Ascending aorta (tissue), 2 donors: Measurements from ENCODE around the gene UBA3. TPM values are rescaled to one million over a fixed set of nuclear protein-coding genes. Genes with fewer than 3 reads are reported as not detected.
A peak's percentile ranks its signal among the peaks of the same experiment; 100 is the strongest.

ENCODE experiments used
- DNase-seq, 2 donors: peaks; one replicate each; pipeline ENCODE4 v3.0.0-alpha.2; 2019; ENCODE audit warnings: low spot score in 2 of 2
- H3K27ac ChIP-seq, 2 donors: fragments of 200-600 bp; sonication (generic); one replicate each; pipeline ENCODE4 v1.5.1; 2016 to 2017; ENCODE audit warnings: mild to moderate bottlenecking in 1 of 2
- H3K27me3 ChIP-seq: fragments of 200-600 bp; sonication (generic); one replicate; pipeline ENCODE4 v1.5.1; 2017
- H3K36me3 ChIP-seq, 2 donors: fragments of 200-600 bp; sonication (generic); one replicate each; pipeline ENCODE4 v1.5.1; 2016
- H3K4me1 ChIP-seq, 2 donors: fragments of 200-600 bp; sonication (generic); one replicate each; pipeline ENCODE4 v1.5.1; 2016 to 2017; ENCODE audit warnings: mild to moderate bottlenecking in 1 of 2
- H3K4me3 ChIP-seq, 2 donors: fragments of 200-600 bp; sonication (generic); one replicate each; pipeline ENCODE4 v1.5.1; 2016 to 2017; ENCODE audit warnings: mild to moderate bottlenecking in 1 of 2
- H3K9me3 ChIP-seq, 2 donors: fragments of 200-600 bp; sonication (generic); one replicate each; pipeline ENCODE4 v1.5.1; 2016
- CTCF ChIP-seq, 3 experiments: fragments of 200-600 bp in 2 of 3; fragments of 450-650 bp in 1 of 3; sonication (generic) in 2 of 3; IDR thresholded peaks; one replicate each; pipeline ENCODE4 v1.5.1; 2016 to 2019; ENCODE audit warnings: antibody characterized with exemption in 3 of 3, mild to moderate bottlenecking in 1 of 3, moderate library complexity in 1 of 3
- intact Hi-C: fragments of 100-400 bp; cut with DNase I; formaldehyde crosslinking; loops from one replicate; pipeline ENCODE4 v1.15.1; 2023
- total RNA-seq: library from RNA; depleted of rRNA; stranded (reverse); fragments of >200 nt; gene quantifications from one replicate; pipeline ENCODE4 v1.1.0, GENCODE V29; 2016

The UBA3 gene
- total RNA-seq, 1 donor from 2014 or later: 18.2 TPM

GRCh38 chr3:69016901-69017300 lies 63.3 kb downstream of the UBA3 start:
- Histone ChIP-seq H3K9me3 (no peaks in the 10 kb centered on the region), H3K27ac (no peak overlapping the region), H3K4me3 (no peak overlapping the region), H3K36me3 (peaks cover 0 to 6% of the 10 kb centered on the region in 2 donors), H3K27me3 (no peaks in the 10 kb centered on the region), H3K4me1 (peaks cover 0 to 8% of the 10 kb centered on the region in 2 donors)
- no peak for DNase-seq
- TF ChIP-seq CTCF (IDR thresholded peaks at IDR 0.05): no peak
- intact Hi-C loops: no loop called here

- Histone ChIP-seq H3K27ac (no peak overlapping the region), H3K9me3 (no peaks in the 10 kb centered on the region), H3K27me3 (no peaks in the 10 kb centered on the region), H3K4me1 (peaks cover 0 to 14% of the 10 kb centered on the region in 2 donors), H3K36me3 (peaks cover 0 to 3% of the 10 kb centered on the region in 2 donors), H3K4me3 (no peak overlapping the region)
- no peak for TF ChIP-seq CTCF (IDR thresholded peaks at IDR 0.05)
- no peak for DNase-seq
- intact Hi-C loops: no loop called here
These were observed 64.1 kb downstream of the UBA3 start for GRCh38 chr3:69016102-69016501.

GRCh38 chr3:69014022-69014580 lies 66.1 kb downstream of the UBA3 start:
- no peak for TF ChIP-seq CTCF (IDR thresholded peaks at IDR 0.05)
- Histone ChIP-seq H3K4me3 (peak overlapping the region; percentile 77 to 91), H3K27me3 (no peaks in the 10 kb centered on the region), H3K9me3 (no peaks in the 10 kb centered on the region), H3K4me1 (peaks cover 0 to 26% of the 10 kb centered on the region in 2 donors), H3K27ac (peak overlapping the region; percentile 99 to 100), H3K36me3 (peaks cover 0 to 3% of the 10 kb centered on the region in 2 donors)
- no peak for DNase-seq
- intact Hi-C loops: loop anchor here (1.0 kb wide), 1 partner anchor 38 kb away; the partner anchor contains the start of gene TMF1

DNA sequence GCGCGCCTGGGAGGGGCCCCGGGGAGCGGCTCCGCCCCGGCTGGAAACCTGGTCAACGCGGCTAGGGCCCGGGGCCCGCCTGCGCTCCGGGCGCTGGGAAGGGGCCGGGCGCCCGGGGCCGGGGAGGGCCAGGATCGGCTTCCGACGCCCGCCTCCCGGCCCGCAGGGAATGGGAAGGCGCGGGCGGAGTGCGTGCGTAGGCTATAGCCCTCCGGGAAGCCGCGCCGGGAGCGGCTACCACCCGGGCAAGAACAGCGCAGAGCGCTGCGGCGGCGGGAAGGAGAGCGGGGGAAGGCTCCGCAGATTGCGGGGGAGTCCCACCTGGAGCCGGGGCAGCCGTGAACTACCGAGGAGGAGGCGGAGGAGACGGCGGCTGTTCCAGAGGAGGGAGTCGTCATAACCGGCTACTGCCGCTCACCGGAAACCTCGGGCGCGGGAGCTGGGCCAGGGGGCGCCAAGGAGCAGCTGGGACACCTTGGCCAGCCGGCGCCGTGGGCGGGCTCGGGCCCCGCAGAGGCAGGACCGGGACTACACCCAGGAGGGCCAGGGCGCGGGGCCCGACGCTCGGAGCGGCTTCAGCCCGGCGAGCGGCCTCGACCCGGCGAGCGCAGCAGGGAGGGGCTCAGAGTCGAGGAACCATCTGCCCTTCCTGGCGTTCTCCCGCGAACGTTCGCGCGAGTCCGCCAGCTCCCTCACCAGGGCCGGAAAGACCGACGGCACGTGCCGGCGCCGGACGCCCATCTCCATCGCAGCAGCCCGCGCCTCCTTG lies 66.7 kb downstream of the UBA3 start, which contains the start of gene EOGT:
Gene EOGT (minus strand): TSS at position 432 of the 769 bp plus-strand sequence. CDS start 3,838 bp downstream, outside the sequence.
- Histone ChIP-seq H3K9me3 (no peaks in the 10 kb centered on the region), H3K4me3 (peak within 1 kb of the TSS; percentile 77 to 91), H3K36me3 (peaks cover 3 to 6% of the 10 kb centered on the region in 2 donors), H3K4me1 (peaks cover 0 to 31% of the 10 kb centered on the region in 2 donors), H3K27ac (peak within 1 kb of the TSS; percentile 99 to 100), H3K27me3 (no peaks in the 10 kb centered on the region)
- intact Hi-C loops: loop anchor here (1.0 kb wide), 2 partner anchors 39 to 67 kb away; partner anchors contain the start of genes TMF1 and UBA3
- peak; percentile 64 to 70 (median 69) for TF ChIP-seq CTCF (IDR thresholded peaks at IDR 0.05)
- peak; percentile 67 to 94 for DNase-seq

GRCh38 chr3:69012800-69013252 lies 67.3 kb downstream of the UBA3 start:
- Histone ChIP-seq H3K27ac (peak overlapping the region; percentile 99 to 100), H3K36me3 (peaks cover 0 to 10% of the 10 kb centered on the region in 2 donors), H3K27me3 (no peaks in the 10 kb centered on the region), H3K4me3 (peak overlapping the region; percentile 77 to 91), H3K4me1 (peaks cover 0 to 35% of the 10 kb centered on the region in 2 donors), H3K9me3 (no peaks in the 10 kb centered on the region)
- peak in 2 of 3 experiments; percentile 5 to 12 for TF ChIP-seq CTCF (IDR thresholded peaks at IDR 0.05)
- DNase-seq: peak; percentile 11 to 85
- intact Hi-C loops: loop anchor here (1.0 kb wide), 1 partner anchor 67 kb away; the partner anchor contains the start of gene UBA3
